Breast epithelium (tissue), 4 donors: ENCODE measurements around the gene TEP1. TPM values are rescaled to one million over a fixed set of nuclear protein-coding genes. Genes with fewer than 3 reads are reported as not detected.

ENCODE experiments used
- DNase-seq, 2 donors: peaks; one replicate each; pipeline ENCODE4 v3.0.0-alpha.2; 2019; ENCODE audit warnings: low spot score in 2 of 2
- H3K27ac ChIP-seq, 2 donors: fragments of 200-600 bp; sonication (generic) in 1 of 2; one replicate each; pipeline ENCODE4 v1.5.1; 2016 to 2019; ENCODE audit warnings: mild to moderate bottlenecking in 1 of 2
- H3K27me3 ChIP-seq, 2 donors: fragments of 200-600 bp; sonication (generic) in 1 of 2; one replicate each; pipeline versions ENCODE4 v1.5.1 to v1.6.0; 2017 to 2019; ENCODE audit warnings: control low read depth in 1 of 2, mild to moderate bottlenecking in 1 of 2
- H3K36me3 ChIP-seq: fragments of 200-600 bp; one replicate; pipeline ENCODE4 v1.5.1; 2019
- H3K4me1 ChIP-seq, 2 donors: fragments of 200-600 bp; sonication (generic); one replicate each; pipeline ENCODE4 v1.5.1; 2016 to 2019; ENCODE audit warnings: control low read depth in 1 of 2
- H3K4me3 ChIP-seq, 3 donors: fragments of 200-600 bp; sonication (generic); 1 replicate in 2 of 3; 2 replicates in 1 of 3; pipeline ENCODE4 v1.5.1; 2016 to 2019; ENCODE audit warnings: mild to moderate bottlenecking in 3 of 3, moderate library complexity in 2 of 3
- H3K9me3 ChIP-seq, 2 donors: fragments of 200-600 bp; sonication (generic) in 1 of 2; one replicate each; pipeline ENCODE4 v1.5.1; 2016 to 2019; ENCODE audit warnings: control low read depth in 1 of 2
- CTCF ChIP-seq, 3 donors: fragments of 450-650 bp; IDR thresholded peaks; one replicate each; pipeline ENCODE4 v1.5.1; 2016 to 2017; ENCODE audit warnings: antibody characterized with exemption in 3 of 3, mild to moderate bottlenecking in 3 of 3, moderate library complexity in 3 of 3
- POLR2A ChIP-seq: fragments of 450-650 bp; IDR thresholded peaks from one replicate; pipeline ENCODE4 v1.6.1; 2016; ENCODE audit warnings: antibody characterized with exemption, mild to moderate bottlenecking, moderate library complexity
- POLR2AphosphoS5 ChIP-seq, 3 donors: sonication (generic); formaldehyde crosslinking; IDR thresholded peaks; one replicate each; pipeline ENCODE4 v1.6.1; 2017; ENCODE audit warnings: antibody characterized with exemption in 3 of 3
- intact Hi-C: fragments of 100-400 bp; cut with DNase I; formaldehyde crosslinking; loops from one replicate; pipeline ENCODE4 v1.15.1; 2023; ENCODE audit warnings: low total_unique reads
- total RNA-seq, 3 donors: library from RNA; depleted of rRNA; stranded (reverse); fragments of >200 nt; gene quantifications; one replicate each; pipeline ENCODE4 v1.1.0, GENCODE V29; 2016

TEP1 gene
- total RNA-seq, 3 donors from 2014 or later: 21.3 to 34.5 (median 27.2) TPM

- Histone ChIP-seq H3K4me3 (no peak overlapping the region), H3K9me3 (no peaks in the 10 kb centered on the region), H3K4me1 (no peaks in the 10 kb centered on the region), H3K27ac (no peak overlapping the region), H3K36me3 (no peaks in the 10 kb centered on the region), H3K27me3 (no peaks in the 10 kb centered on the region)
- TF ChIP-seq POLR2A (no peak), POLR2AphosphoS5 (IDR thresholded peaks at IDR 0.05) (no peak), CTCF (IDR thresholded peaks at IDR 0.05) (no peak)
- intact Hi-C loops: no loop called here
- no peak for DNase-seq
Measured at GRCh38 chr14:20347747-20348146, 65.6 kb downstream of the TEP1 start.

- Histone ChIP-seq H3K27me3 (no peaks in the 10 kb centered on the region), H3K27ac (no peak overlapping the region), H3K9me3 (no peaks in the 10 kb centered on the region), H3K4me3 (no peak overlapping the region), H3K36me3 (no peaks in the 10 kb centered on the region), H3K4me1 (no peaks in the 10 kb centered on the region)
- TF ChIP-seq POLR2AphosphoS5 (IDR thresholded peaks at IDR 0.05) (no peak), POLR2A (no peak), CTCF (IDR thresholded peaks at IDR 0.05) (no peak)
- no peak for DNase-seq
- intact Hi-C loops: no loop called here
Measured at GRCh38 chr14:20346713-20347112, 66.6 kb downstream of the TEP1 start.

- DNase-seq: no peak
- Histone ChIP-seq H3K9me3 (no peaks in the 10 kb centered on the region), H3K36me3 (no peaks in the 10 kb centered on the region), H3K4me3 (no peak overlapping the region), H3K4me1 (no peaks in the 10 kb centered on the region), H3K27ac (no peak overlapping the region), H3K27me3 (no peaks in the 10 kb centered on the region)
- no peak for TF ChIP-seq CTCF (IDR thresholded peaks at IDR 0.05)
- TF ChIP-seq POLR2A: no peak
- TF ChIP-seq POLR2AphosphoS5 (IDR thresholded peaks at IDR 0.05): no peak
- intact Hi-C loops: no loop called here
Measured at GRCh38 chr14:20345366-20345765, 67.9 kb downstream of the TEP1 start.

GRCh38 chr14:20343862-20344220 lies 69.5 kb downstream of the TEP1 start:
- H3K27me3 ChIP-seq: no peaks in the 10 kb centered on the region
- peak overlapping the region; percentile 72 to 80 (median 72) for H3K4me3 ChIP-seq
- TF ChIP-seq POLR2A (no peak), CTCF (IDR thresholded peaks at IDR 0.05) (no peak), POLR2AphosphoS5 (IDR thresholded peaks at IDR 0.05) (no peak)
- H3K9me3 ChIP-seq: no peaks in the 10 kb centered on the region
- peak overlapping the region; percentile 91 to 94 for H3K27ac ChIP-seq
- H3K36me3 ChIP-seq: no peaks in the 10 kb centered on the region
- H3K4me1 ChIP-seq: no peaks in the 10 kb centered on the region
- DNase-seq: no peak
- intact Hi-C loops: no loop called here

GRCh38 chr14:20343092-20343861 lies 70.0 kb downstream of the TEP1 start, which contains the start of gene PARP2:
PARP2 (plus strand) TSS chr14:20343635; CDS start chr14:20343642, 7 bp downstream.
- Histone ChIP-seq H3K36me3 (no peaks in the 10 kb centered on the region), H3K4me3 (peak within 1 kb of the TSS; percentile 72 to 80 (median 72)), H3K27me3 (no peaks in the 10 kb centered on the region), H3K4me1 (no peaks in the 10 kb centered on the region), H3K9me3 (no peaks in the 10 kb centered on the region), H3K27ac (peak within 1 kb of the TSS; percentile 91 to 94)
- intact Hi-C loops: no loop called here
- DNase-seq: peak; percentile 96
- TF ChIP-seq CTCF (IDR thresholded peaks at IDR 0.05) (peak in 1 of 3 donors; percentile 3), POLR2AphosphoS5 (IDR thresholded peaks at IDR 0.05) (peak; percentile 96 to 99 (median 98)), POLR2A (peak; percentile 86)
